CD4-positive, alpha-beta T cell (primary cell): ENCODE results near the gene SDF4. TPM values are rescaled to one million over a fixed set of nuclear protein-coding genes. Genes with fewer than 3 reads are reported as not detected.

Experiments
- ATAC-seq: fragments of 200-7000 bp; cut with Tn5 transposase; one replicate; pipeline ENCODE4 v1.10.0; 2022; ENCODE audit warnings: mild to moderate bottlenecking; ENCODE audit not compliant: poor library complexity
- CTCF ChIA-PET: fragments of 350-600 bp; sonication (Branson Sonifier 250); formaldehyde crosslinking; loops from one replicate; lab custom pipeline; 2021; ENCODE audit warnings: antibody characterized with exemption, inconsistent platforms; lab: Charles Lee
- POLR2A ChIA-PET: fragments of 350-600 bp; sonication (Branson Sonifier 250); formaldehyde crosslinking; loops from one replicate; lab custom pipeline; 2021; ENCODE audit warnings: antibody characterized with exemption, inconsistent platforms; lab: Charles Lee
- DNase-seq, 14 experiments: peaks; one replicate each; pipeline ENCODE4 v3.0.0-alpha.2; 2013 to 2020; ENCODE audit warnings: mixed read lengths in 2 of 14
- H3K27ac ChIP-seq, 2 donors: one replicate each; pipeline versions ENCODE4 v1.5.1 to v1.7.0; 2013; ENCODE audit warnings: low read length in 2 of 2, low read depth in 1 of 2, mild to moderate bottlenecking in 1 of 2
- H3K27me3 ChIP-seq, 2 experiments: 1 replicate in 1 of 2; 2 replicates in 1 of 2; pipeline versions ENCODE4 v1.6.1 to v1.7.0; 2013; ENCODE audit warnings: low read length in 2 of 2, control low read depth in 1 of 2, mild to moderate bottlenecking in 1 of 2, moderate library complexity in 1 of 2; ENCODE audit not compliant: insufficient read depth in 2 of 2, control insufficient read depth in 1 of 2
- H3K36me3 ChIP-seq: one replicate; pipeline ENCODE4 v1.6.1; 2013; ENCODE audit warnings: low read length, control low read depth; ENCODE audit not compliant: insufficient read depth
- H3K4me1 ChIP-seq: one replicate; pipeline ENCODE4 v1.6.1; 2013; ENCODE audit warnings: low read length, control low read depth; ENCODE audit not compliant: insufficient read depth
- H3K4me3 ChIP-seq: one replicate; pipeline ENCODE4 v1.5.1; 2013; ENCODE audit warnings: mild to moderate bottlenecking, low read length, moderate library complexity
- H3K9me3 ChIP-seq, 2 experiments: 1 replicate in 1 of 2; 2 replicates in 1 of 2; pipeline versions ENCODE4 v1.6.1 to v1.7.0; 2013; ENCODE audit warnings: low read length in 2 of 2, mild to moderate bottlenecking in 2 of 2, control low read depth in 1 of 2, moderate library complexity in 1 of 2; ENCODE audit not compliant: control insufficient read depth in 1 of 2, insufficient read depth in 1 of 2
- H3K27ac Mint-ChIP-seq: one replicate; pipeline ENCODE4 v1.8.0; 2020; ENCODE audit warnings: mixed read lengths
- H3K27me3 Mint-ChIP-seq: one replicate; pipeline ENCODE4 v1.8.0; 2021; ENCODE audit warnings: mixed read lengths
- H3K36me3 Mint-ChIP-seq: one replicate; pipeline ENCODE4 v1.8.0; 2021; ENCODE audit warnings: low read depth, mixed read lengths
- H3K4me1 Mint-ChIP-seq: one replicate; pipeline ENCODE4 v1.8.0; 2021; ENCODE audit warnings: low read depth, mixed read lengths
- H3K4me3 Mint-ChIP-seq: one replicate; pipeline ENCODE4 v1.8.0; 2020; ENCODE audit warnings: mild to moderate bottlenecking, mixed read lengths
- H3K9me3 Mint-ChIP-seq: one replicate; pipeline ENCODE4 v1.8.0; 2020; ENCODE audit warnings: mixed read lengths
- intact Hi-C, 2 experiments: fragments of 100-400 bp; cut with DNase I in 1 of 2; cut with micrococcal nuclease in 1 of 2; formaldehyde crosslinking; loops; one replicate each; pipeline versions ENCODE4 v1.15.1 to v1.9.0; 2023 to 2025; cut with DNase I, micrococcal nuclease
- total RNA-seq, 174 experiments: library from RNA in 2 of 174; stranded (reverse) in 2 of 174; gene quantifications; one replicate each; pipeline ENCODE4 v1.2.3 and lab custom pipeline; 2021 to 2026
- TF ChIP-seq, protein P1 (sequence below): fragments of 200-600 bp; IDR thresholded peaks from one replicate; pipeline ENCODE4 v1.8.0; 2022; ENCODE audit warnings: antibody characterized with exemption, mild to moderate bottlenecking

The SDF4 gene
- total RNA-seq, 2 experiments from 2014 or later, result 66.3 to 71.0 TPM

DNA sequence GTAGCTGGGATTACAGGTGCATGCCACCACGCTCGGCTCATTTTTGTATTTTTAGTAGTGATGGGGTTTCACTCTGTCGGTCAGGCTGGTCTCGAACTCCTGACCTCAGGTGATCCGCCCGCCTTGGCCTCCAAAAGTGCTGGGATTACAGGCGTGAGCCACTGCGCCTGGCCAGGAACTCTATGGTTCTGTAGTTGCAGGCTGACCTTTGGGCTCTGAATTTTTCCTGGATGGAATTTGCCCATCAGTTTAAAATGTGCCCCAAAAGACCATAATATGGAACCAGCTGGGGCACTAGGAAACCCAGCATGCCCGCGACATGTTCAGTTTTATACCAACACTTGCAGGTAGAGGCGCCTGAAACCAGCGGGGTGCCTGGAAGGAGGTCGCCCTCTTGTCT lies 46.8 kb upstream of the SDF4 start:
- CTCF ChIA-PET, result no interaction called here
- POLR2A ChIA-PET, result no interaction called here
- H3K4me3 Mint-ChIP-seq, result no peak overlapping the region

DNA sequence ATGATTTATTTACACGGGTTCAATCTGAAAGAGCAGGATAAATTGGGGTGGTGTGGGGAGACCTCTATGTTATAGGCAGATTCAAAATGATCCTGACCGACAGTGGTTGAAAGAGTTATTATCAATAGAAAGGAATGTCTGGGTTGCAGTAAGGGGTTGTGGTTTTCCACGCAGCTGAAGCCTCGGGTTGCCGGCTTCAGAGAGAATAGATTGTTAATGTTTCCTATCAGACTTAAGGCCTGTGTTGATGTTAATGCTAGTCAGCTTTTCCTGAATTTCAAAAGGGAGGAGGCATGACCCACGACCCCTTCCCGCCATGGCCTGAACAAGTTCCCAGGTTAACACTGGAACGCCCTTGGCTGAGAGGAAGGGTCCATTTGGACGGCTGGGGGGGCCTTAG lies 44.0 kb upstream of the SDF4 start:
- H3K4me1 ChIP-seq, result peaks cover 31% of the 10 kb centered on the region
- CTCF ChIA-PET, result no interaction called here
- Mint-ChIP-seq H3K4me1 (peaks cover 22% of the 10 kb centered on the region), H3K27ac (no peak overlapping the region), H3K4me3 (peak overlapping the region; percentile 78), H3K9me3 (no peaks in the 10 kb centered on the region), H3K36me3 (peaks cover 10% of the 10 kb centered on the region), H3K27me3 (no peaks in the 10 kb centered on the region)
- DNase-seq (no peak), ATAC-seq (no peak)
- no peaks in the 10 kb centered on the region for H3K9me3 ChIP-seq
- H3K36me3 ChIP-seq, result peaks cover 7% of the 10 kb centered on the region
- H3K4me3 ChIP-seq, result no peak overlapping the region
- intact Hi-C loops, result loop anchor here in 1 of 2 experiments (1.0 to 2.0 kb wide), 3 partner anchors 73 to 159 kb away; partner anchors contain the start of genes AURKAIP1 and DVL1
- TF ChIP-seq, protein P1, sequence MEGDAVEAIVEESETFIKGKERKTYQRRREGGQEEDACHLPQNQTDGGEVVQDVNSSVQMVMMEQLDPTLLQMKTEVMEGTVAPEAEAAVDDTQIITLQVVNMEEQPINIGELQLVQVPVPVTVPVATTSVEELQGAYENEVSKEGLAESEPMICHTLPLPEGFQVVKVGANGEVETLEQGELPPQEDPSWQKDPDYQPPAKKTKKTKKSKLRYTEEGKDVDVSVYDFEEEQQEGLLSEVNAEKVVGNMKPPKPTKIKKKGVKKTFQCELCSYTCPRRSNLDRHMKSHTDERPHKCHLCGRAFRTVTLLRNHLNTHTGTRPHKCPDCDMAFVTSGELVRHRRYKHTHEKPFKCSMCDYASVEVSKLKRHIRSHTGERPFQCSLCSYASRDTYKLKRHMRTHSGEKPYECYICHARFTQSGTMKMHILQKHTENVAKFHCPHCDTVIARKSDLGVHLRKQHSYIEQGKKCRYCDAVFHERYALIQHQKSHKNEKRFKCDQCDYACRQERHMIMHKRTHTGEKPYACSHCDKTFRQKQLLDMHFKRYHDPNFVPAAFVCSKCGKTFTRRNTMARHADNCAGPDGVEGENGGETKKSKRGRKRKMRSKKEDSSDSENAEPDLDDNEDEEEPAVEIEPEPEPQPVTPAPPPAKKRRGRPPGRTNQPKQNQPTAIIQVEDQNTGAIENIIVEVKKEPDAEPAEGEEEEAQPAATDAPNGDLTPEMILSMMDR, result no peak
- H3K27ac ChIP-seq, result no peak overlapping the region
- H3K27me3 ChIP-seq, result no peaks in the 10 kb centered on the region
- POLR2A ChIA-PET, result no interaction called here

More for the DNA sequence above, 46.8 kb upstream of the SDF4 start:
- no peak overlapping the region for H3K4me3 ChIP-seq
- H3K4me1 ChIP-seq, result peaks cover 8% of the 10 kb centered on the region
- intact Hi-C loops, result no loop called here
- TF ChIP-seq, protein P1, result no peak
- no peaks in the 10 kb centered on the region for H3K9me3 ChIP-seq
- Mint-ChIP-seq H3K9me3 (no peaks in the 10 kb centered on the region), H3K36me3 (no peaks in the 10 kb centered on the region), H3K4me1 (no peaks in the 10 kb centered on the region), H3K27me3 (no peaks in the 10 kb centered on the region), H3K27ac (no peak overlapping the region)
- no peaks in the 10 kb centered on the region for H3K27me3 ChIP-seq
- no peak for ATAC-seq
- H3K27ac ChIP-seq, result no peak overlapping the region
- DNase-seq, result no peak
- no peaks in the 10 kb centered on the region for H3K36me3 ChIP-seq

DNA sequence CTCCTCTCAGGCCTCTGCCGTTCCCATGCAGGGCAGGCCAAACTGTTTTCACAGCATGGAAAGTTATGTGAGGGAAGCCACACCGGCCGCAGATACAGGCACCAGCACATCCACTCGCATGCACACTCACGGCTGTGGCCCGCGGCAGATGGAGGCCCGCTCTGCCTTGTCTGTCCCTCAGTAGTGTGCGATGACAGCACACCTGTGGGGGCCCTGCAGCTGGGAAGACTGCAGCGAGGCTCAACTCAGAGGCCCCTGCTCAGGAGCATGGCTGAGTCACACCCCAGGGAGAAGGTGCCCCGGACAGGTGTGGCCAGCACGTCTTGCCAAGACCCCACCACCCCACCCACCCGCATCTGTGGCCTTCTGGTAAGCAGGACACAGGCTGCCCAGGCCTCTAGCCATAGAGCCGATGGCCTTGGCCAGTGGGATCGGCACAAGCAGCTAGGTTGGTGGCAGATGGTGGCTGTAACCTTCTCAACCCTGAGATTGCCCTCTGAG lies 43.2 kb upstream of the SDF4 start:
- DNase-seq, result peak in 1 of 14 experiments; percentile 42
- H3K4me1 Mint-ChIP-seq, result peaks cover 30% of the 10 kb centered on the region
- H3K9me3 Mint-ChIP-seq, result no peaks in the 10 kb centered on the region
- H3K4me3 Mint-ChIP-seq, result peak overlapping the region; percentile 73
- intact Hi-C loops, result loop anchor here in 1 of 2 experiments (1.0 to 5.0 kb wide), 5 partner anchors 33 to 158 kb away; partner anchors contain the start of genes AURKAIP1, CCNL2, DVL1 and PUSL1
- TF ChIP-seq, protein P1, result no peak
- H3K27me3 ChIP-seq, result no peaks in the 10 kb centered on the region
- no peak overlapping the region for H3K27ac ChIP-seq
- POLR2A ChIA-PET, result interaction anchor here (2.1 kb wide), 1 partner anchor 100 kb away, joined by 8 read pairs; the partner anchor contains the start of gene AURKAIP1
- no peak for ATAC-seq
- H3K4me3 ChIP-seq, result no peak overlapping the region
- peaks cover 9% of the 10 kb centered on the region for H3K36me3 ChIP-seq
- CTCF ChIA-PET, result interaction anchor here (1.3 kb wide), 1 partner anchor 15 kb away, joined by 3 read pairs; no protein-coding TSS in a partner anchor
- H3K36me3 Mint-ChIP-seq, result peaks cover 17% of the 10 kb centered on the region
- H3K27me3 Mint-ChIP-seq, result no peaks in the 10 kb centered on the region
- peaks cover 40% of the 10 kb centered on the region for H3K4me1 ChIP-seq
- no peaks in the 10 kb centered on the region for H3K9me3 ChIP-seq
- no peak overlapping the region for H3K27ac Mint-ChIP-seq
